ENCODE measurements around the gene TTLL7. TPM values are rescaled to one million over a fixed set of nuclear protein-coding genes. Genes with fewer than 3 reads are reported as not detected.

TTLL7 gene
- total and polyA plus RNA-seq, 9 of the 15 experiments (the other 6 are each of a cell fraction or from before 2014, with no cell fraction given) = 0.63 to 2.6 (median 1.7) TPM

GRCh38 chr1:83932281-83932680 is 66.7 kb downstream of the TTLL7 start (continued):
- TF ChIP-seq, protein P1, sequence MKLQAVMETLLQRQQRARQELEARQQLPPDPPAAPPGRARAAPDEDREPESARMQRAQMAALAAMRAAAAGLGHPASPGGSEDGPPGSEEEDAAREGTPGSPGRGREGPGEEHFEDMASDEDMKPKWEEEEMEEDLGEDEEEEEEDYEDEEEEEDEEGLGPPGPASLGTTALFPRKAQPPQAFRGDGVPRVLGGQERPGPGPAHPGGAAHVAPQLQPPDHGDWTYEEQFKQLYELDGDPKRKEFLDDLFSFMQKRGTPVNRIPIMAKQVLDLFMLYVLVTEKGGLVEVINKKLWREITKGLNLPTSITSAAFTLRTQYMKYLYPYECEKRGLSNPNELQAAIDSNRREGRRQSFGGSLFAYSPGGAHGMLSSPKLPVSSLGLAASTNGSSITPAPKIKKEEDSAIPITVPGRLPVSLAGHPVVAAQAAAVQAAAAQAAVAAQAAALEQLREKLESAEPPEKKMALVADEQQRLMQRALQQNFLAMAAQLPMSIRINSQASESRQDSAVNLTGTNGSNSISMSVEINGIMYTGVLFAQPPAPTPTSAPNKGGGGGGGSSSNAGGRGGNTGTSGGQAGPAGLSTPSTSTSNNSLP (IDR thresholded peaks at IDR 0.05; ENCODE audit: borderline replicate concordance, low read depth, low read length) = 0 out of 2 replicates have a peak, but pooled peaks have one; percentile 20
- no peak for TF ChIP-seq TSHZ1 (CRISPR knock-in tag; IDR thresholded peaks at IDR 0.05)
- no peak for TF ChIP-seq CBX1 (IDR thresholded peaks at IDR 0.05; ENCODE audit: low read depth)
- no peak for TF ChIP-seq TGIF2 (CRISPR knock-in tag; IDR thresholded peaks at IDR 0.05)
- TF ChIP-seq FOXP1 (CRISPR knock-in tag; IDR thresholded peaks at IDR 0.05) = no peak
- no peak for TF ChIP-seq CBX8 (IDR thresholded peaks at IDR 0.05; ENCODE audit: borderline replicate concordance, extremely low read depth, low read depth, low read length, poor library complexity, severe bottlenecking)
- no peak for TF ChIP-seq BDP1 (IDR thresholded peaks at IDR 0.05; ENCODE audit: insufficient read depth, insufficient read length)
- TF ChIP-seq NCOR1 (IDR thresholded peaks at IDR 0.05) = peak; percentile 71
- TF ChIP-seq THRAP3 (IDR thresholded peaks at IDR 0.05; ENCODE audit: borderline replicate concordance) = no peak
- no peak for TF ChIP-seq SRSF7 (optimal IDR thresholded peaks at IDR 0.05; ENCODE audit: low read depth, low read length)
- no peak for TF ChIP-seq ILF3 (IDR thresholded peaks at IDR 0.05; ENCODE audit: borderline replicate concordance)
- peak; percentile 73 for TF ChIP-seq SMARCA4 (IDR thresholded peaks at IDR 0.05)
- TF ChIP-seq, protein P2, sequence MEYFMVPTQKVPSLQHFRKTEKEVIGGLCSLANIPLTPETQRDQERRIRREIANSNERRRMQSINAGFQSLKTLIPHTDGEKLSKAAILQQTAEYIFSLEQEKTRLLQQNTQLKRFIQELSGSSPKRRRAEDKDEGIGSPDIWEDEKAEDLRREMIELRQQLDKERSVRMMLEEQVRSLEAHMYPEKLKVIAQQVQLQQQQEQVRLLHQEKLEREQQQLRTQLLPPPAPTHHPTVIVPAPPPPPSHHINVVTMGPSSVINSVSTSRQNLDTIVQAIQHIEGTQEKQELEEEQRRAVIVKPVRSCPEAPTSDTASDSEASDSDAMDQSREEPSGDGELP (CRISPR knock-in tag; IDR thresholded peaks at IDR 0.05; ENCODE audit: borderline replicate concordance) = no peak
- no peak for TF ChIP-seq LCOR (CRISPR knock-in tag; IDR thresholded peaks at IDR 0.05)
- TF ChIP-seq NR1H2 (CRISPR knock-in tag; IDR thresholded peaks at IDR 0.05) = no peak
- TF ChIP-seq, protein P3, sequence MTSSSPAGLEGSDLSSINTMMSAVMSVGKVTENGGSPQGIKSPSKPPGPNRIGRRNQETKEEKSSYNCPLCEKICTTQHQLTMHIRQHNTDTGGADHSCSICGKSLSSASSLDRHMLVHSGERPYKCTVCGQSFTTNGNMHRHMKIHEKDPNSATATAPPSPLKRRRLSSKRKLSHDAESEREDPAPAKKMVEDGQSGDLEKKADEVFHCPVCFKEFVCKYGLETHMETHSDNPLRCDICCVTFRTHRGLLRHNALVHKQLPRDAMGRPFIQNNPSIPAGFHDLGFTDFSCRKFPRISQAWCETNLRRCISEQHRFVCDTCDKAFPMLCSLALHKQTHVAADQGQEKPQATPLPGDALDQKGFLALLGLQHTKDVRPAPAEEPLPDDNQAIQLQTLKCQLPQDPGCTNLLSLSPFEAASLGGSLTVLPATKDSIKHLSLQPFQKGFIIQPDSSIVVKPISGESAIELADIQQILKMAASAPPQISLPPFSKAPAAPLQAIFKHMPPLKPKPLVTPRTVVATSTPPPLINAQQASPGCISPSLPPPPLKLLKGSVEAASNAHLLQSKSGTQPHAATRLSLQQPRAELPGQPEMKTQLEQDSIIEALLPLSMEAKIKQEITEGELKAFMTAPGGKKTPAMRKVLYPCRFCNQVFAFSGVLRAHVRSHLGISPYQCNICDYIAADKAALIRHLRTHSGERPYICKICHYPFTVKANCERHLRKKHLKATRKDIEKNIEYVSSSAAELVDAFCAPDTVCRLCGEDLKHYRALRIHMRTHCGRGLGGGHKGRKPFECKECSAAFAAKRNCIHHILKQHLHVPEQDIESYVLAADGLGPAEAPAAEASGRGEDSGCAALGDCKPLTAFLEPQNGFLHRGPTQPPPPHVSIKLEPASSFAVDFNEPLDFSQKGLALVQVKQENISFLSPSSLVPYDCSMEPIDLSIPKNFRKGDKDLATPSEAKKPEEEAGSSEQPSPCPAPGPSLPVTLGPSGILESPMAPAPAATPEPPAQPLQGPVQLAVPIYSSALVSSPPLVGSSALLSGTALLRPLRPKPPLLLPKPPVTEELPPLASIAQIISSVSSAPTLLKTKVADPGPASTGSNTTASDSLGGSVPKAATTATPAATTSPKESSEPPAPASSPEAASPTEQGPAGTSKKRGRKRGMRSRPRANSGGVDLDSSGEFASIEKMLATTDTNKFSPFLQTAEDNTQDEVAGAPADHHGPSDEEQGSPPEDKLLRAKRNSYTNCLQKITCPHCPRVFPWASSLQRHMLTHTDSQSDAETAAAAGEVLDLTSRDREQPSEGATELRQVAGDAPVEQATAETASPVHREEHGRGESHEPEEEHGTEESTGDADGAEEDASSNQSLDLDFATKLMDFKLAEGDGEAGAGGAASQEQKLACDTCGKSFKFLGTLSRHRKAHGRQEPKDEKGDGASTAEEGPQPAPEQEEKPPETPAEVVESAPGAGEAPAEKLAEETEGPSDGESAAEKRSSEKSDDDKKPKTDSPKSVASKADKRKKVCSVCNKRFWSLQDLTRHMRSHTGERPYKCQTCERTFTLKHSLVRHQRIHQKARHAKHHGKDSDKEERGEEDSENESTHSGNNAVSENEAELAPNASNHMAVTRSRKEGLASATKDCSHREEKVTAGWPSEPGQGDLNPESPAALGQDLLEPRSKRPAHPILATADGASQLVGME (CRISPR knock-in tag; IDR thresholded peaks at IDR 0.05) = no peak
